ENCODE measurements around the gene RGL1. TPM values are rescaled to one million over a fixed set of nuclear protein-coding genes. Genes with fewer than 3 reads are reported as not detected.
"Not testable (repeated sequence)": the region's sequence is repeated elsewhere in the genome, so short reads cannot be mapped to it uniquely, and the experiment has no call there.

Gene RGL1
- total RNA-seq = 61.0 TPM

GRCh38 chr1:183804916-183805841, at the start of gene RGL1:
Gene RGL1 (plus strand): TSS chr1:183805120. CDS start chr1:183805298, 178 bp downstream.
- peak; percentile 71 for DNase-seq

GRCh38 chr1:183756326-183756725, 48.6 kb upstream of the RGL1 start:
- no peak for DNase-seq

- no peak for DNase-seq
Observed at GRCh38 chr1:183757061-183757460, 47.9 kb upstream of the RGL1 start.

GRCh38 chr1:183758913-183759312, 46.0 kb upstream of the RGL1 start:
- no peak for DNase-seq

GRCh38 chr1:183760661-183761060, 44.3 kb upstream of the RGL1 start:
- DNase-seq = no peak

GRCh38 chr1:183761871-183762270, 43.0 kb upstream of the RGL1 start:
- DNase-seq = no peak

DNA sequence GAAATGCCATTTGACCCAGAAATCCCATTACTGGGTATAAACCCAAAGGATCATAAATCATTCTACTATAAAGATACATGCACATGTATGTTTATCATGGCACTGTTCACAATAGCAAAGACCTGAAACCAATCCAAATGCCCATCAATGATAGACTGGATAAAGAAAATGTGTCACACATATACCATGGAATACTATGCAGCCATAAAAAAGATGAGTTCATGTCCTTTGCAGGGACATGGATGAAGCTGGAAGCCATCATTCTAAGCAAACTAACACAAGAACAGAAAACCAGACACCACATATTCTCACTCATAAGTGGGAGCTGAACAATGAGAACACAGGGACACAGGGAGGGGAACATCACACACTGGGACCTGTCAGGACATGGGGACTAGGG, 42.1 kb upstream of the RGL1 start:
- not testable (repeated sequence) for DNase-seq

- DNase-seq = no peak
Observed at GRCh38 chr1:183764981-183765380, 39.9 kb upstream of the RGL1 start.

- DNase-seq = no peak
Observed at GRCh38 chr1:183769956-183770815, 34.7 kb upstream of the RGL1 start.

DNA sequence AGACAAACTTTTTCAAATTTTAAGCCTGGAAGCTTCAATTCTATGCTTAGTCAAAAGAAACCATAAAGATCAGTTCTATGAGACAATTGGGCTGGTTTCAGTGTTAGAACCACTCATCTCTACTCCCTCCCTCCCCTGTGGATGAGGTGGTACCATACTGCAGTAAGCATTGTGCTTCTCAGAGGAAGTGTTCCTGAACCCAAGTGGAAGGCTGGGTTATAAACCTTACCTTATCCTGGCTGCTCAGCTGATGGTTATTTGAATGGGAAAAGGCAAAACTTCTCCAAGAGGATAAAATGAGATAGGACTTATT, 34.1 kb upstream of the RGL1 start:
- DNase-seq = no peak

- no peak for DNase-seq
Observed at GRCh38 chr1:183773482-183774274, 31.2 kb upstream of the RGL1 start.

GRCh38 chr1:183774938-183775337, 30.0 kb upstream of the RGL1 start:
- no peak for DNase-seq

DNA sequence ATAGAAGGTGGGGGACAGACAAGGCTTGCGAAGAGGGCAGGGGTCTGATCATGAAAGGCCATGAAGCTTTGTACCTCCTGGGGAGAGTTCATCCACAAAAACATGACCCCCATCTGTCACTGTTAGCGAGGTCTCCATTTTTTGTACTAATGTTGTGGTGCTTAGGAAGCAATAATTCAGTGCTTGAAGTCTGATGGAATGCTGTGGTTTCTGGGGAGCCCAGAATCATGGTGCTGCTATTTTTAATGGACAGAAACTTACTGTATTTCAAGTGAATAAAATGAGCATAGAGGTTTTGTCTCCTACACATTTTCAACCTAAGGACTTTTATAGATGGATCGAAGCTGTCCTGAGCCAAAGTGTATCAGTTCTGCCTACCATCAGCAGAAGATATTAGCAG, 28.2 kb upstream of the RGL1 start:
- no peak for DNase-seq

GRCh38 chr1:183777328-183777727, 27.6 kb upstream of the RGL1 start:
- DNase-seq = no peak

DNA sequence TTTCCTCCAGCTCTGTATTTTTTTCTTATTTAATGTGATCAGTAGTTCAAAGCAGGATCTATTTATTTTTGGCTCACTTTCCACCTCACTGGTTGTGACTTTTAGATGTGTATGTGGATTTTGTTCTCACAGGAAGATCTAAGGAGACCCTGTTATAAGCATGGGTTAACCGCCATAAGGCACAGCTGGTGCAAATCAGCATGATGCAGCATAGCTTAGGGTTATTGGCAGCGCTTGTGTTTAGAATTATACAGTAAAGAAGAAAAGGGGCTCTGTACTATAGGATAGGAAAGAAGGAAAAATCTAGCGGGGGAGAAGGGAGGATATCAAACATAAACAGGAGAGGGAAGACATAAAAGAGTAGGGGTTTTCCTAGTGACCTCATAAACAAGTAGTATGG, 26.9 kb upstream of the RGL1 start:
- DNase-seq = no peak

DNA sequence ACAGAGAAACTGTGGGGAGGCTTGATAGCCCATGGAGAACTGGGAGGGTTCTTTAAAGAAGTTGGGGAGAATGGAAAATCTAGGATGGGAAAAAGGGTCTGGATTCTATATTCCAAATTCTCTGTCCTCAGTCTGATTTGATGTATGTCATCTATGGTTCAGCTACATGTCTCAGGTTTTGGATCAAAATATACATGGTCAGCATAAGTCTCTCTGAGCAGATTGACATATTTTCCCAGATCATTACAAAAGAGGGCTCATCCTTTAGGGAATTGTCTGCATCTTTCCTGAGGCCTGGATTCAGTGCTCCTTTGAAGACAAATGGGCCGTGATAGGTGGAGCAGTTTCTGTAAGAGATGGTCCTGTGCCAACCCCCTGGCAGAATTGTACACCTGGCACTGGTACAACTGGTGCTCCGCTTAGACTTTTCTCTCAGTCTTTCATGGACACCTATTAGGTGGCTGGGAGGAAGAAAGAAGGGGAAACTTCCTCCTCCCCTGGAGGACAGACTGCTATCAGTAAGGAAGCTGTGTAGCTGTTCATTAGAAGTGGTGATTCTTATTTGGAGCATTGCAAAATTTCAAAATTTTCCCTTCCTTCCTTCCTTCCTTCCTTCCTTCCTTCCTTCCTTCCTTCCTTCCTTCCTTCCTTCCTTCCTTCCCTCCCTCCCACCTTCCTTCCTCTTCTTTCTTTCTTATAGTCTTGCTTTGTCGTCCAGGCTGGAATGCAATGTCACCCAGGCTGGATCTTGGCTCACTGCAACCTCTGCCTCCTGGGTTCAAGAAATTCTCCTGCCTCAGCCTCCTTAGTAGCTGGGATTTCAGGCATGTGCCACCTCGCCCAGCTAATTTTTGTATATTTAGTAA, 26.1 kb upstream of the RGL1 start:
- DNase-seq = no peak

DNA sequence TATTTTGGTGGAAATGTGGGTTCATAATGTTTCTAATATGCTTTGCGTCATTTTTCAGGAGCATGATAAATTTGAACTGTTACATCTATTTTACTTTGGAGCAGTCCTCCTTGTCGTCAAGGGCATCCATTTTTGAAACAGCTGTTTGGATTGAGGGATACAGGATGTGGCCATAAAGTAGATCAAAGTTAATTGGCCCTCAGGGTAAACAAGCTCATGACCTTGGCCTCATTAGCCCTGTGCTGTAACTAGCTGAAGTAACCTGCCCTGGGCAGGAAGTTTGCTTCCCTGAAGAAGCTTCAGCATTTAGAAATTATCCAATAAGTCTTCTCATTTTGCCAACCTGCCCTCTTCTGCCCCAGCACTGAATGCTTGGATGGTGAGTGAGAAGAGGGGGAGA, 24.8 kb upstream of the RGL1 start:
- DNase-seq = no peak

- DNase-seq = no peak
Observed at GRCh38 chr1:183780757-183781156, 24.2 kb upstream of the RGL1 start.

- DNase-seq = no peak
Observed at GRCh38 chr1:183783342-183783741, 21.6 kb upstream of the RGL1 start.

DNA sequence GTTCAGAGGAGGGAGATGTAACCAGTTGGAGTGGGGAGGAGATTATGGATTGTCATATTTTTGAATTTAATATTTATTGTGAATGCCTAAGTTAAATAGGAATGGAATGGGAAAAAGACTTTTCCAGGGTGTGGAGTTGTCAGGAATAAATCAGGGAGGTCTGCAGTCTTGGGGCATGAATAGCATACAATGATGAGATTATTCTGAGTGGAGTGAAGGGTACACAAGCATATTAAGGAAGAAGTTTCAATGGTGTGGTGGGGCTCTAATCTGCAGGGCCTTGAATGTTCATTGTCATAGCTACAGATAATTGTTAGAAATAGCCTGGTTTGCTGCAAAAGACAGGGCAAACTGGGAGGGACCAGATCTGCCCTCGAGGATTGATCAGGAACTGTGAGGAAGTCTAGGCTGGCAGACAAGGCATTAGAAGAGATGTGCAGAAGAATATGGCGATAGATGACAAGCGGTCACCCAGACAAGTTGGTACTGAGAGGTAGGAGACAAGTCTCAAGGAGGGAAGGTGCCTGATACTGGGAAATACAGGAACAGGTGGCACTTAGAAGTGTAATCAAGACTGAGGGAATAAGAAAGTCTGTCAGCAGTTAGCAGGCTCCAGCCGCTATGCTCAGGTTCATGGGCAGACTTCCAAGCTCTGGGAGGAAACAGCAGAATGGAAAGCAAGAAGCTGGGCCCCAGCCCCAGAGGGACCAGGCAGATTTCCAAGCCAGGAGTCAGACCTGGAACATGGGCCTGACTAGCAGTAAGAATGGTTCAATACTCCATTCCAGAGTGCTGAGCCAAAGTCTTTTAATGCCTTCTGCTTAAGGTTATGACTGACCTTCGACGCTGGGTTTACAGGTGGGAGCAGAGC, 20.9 kb upstream of the RGL1 start:
- DNase-seq = no peak

DNA sequence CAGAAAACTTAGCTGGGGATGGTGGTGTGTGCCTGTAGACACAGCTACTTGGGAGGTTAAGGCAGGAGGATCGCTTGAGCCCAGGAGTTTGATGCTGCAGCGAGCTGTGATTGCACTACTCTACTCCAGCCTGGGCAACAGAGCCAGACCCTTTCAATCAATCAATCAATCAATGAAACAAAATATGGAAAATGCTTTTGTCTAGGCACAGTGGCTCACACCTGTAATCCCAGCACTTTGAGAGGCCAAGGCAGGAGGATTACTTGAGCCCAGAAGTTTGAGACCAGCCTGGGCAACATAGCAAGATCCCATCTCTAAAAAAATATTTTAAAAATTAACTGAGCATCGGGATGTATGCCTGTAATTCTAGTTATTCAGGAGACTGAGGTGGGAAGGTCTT, 19.0 kb upstream of the RGL1 start:
- not testable (repeated sequence) for DNase-seq

All from occipital lobe (tissue), 2 donors.